ENCODE results near the gene COL4A6.

Gene COL4A6

GRCh38 chrX:108323751-108324150 lies 114.5 kb downstream of the COL4A6 start:
- Histone ChIP-seq H3K27ac (ENCODE audit: low read depth, low read length) (no peak overlapping the region), H3K27me3 (ENCODE audit: control insufficient read depth in 1 of 2, insufficient read depth in 2 of 2, low read length in 2 of 2) (no peaks in the 10 kb centered on the region), H3K9ac (ENCODE audit: low read length) (no peak overlapping the region), H3K4me1 (ENCODE audit: insufficient read depth, low read length) (no peaks in the 10 kb centered on the region), H3K36me3 (ENCODE audit: insufficient read depth, low read length) (no peaks in the 10 kb centered on the region), H3K9me3 (ENCODE audit: low read length) (no peaks in the 10 kb centered on the region), H3K4me3 (ENCODE audit: low read depth in 1 of 2, low read length in 2 of 2) (no peak overlapping the region)

GRCh38 chrX:108322234-108322633 lies 116.0 kb downstream of the COL4A6 start:
- H3K9ac ChIP-seq (ENCODE audit: low read length), result no peak overlapping the region
- H3K4me3 ChIP-seq (ENCODE audit: low read depth in 1 of 2, low read length in 2 of 2), result no peak overlapping the region
- no peaks in the 10 kb centered on the region for H3K27me3 ChIP-seq (ENCODE audit: control insufficient read depth in 1 of 2, insufficient read depth in 2 of 2, low read length in 2 of 2)
- no peaks in the 10 kb centered on the region for H3K4me1 ChIP-seq (ENCODE audit: insufficient read depth, low read length)
- H3K27ac ChIP-seq (ENCODE audit: low read depth, low read length), result no peak overlapping the region
- H3K36me3 ChIP-seq (ENCODE audit: insufficient read depth, low read length), result no peaks in the 10 kb centered on the region
- no peaks in the 10 kb centered on the region for H3K9me3 ChIP-seq (ENCODE audit: low read length)

DNA sequence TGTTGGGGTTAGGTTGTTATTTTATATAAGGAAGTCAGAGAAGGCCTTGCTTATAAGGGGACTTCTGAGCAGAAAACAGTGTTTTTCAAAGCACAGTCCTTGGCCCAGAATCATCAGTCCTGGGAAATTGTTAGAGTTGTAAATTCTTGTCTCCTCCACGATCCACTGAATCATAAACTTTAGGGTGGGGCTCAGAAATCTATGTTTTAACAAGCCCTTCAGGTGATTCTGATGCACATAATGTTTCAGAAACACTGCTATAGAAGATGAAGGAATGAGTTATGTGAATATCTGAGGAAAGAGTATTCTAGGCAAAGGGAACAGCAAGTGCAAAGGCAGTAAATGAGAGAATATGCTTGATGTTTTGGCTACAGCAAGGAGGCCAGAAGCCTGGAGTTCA lies 121.8 kb downstream of the COL4A6 start:
- Histone ChIP-seq H3K9me3 (ENCODE audit: low read length) (no peaks in the 10 kb centered on the region), H3K9ac (ENCODE audit: low read length) (no peak overlapping the region), H3K4me3 (ENCODE audit: low read depth in 1 of 2, low read length in 2 of 2) (no peak overlapping the region), H3K27ac (ENCODE audit: low read depth, low read length) (no peak overlapping the region), H3K36me3 (ENCODE audit: insufficient read depth, low read length) (no peaks in the 10 kb centered on the region), H3K4me1 (ENCODE audit: insufficient read depth, low read length) (no peaks in the 10 kb centered on the region), H3K27me3 (ENCODE audit: control insufficient read depth in 1 of 2, insufficient read depth in 2 of 2, low read length in 2 of 2) (no peaks in the 10 kb centered on the region)

- no peaks in the 10 kb centered on the region for H3K4me1 ChIP-seq (ENCODE audit: insufficient read depth, low read length)
- H3K9ac ChIP-seq (ENCODE audit: low read length), result no peak overlapping the region
- H3K36me3 ChIP-seq (ENCODE audit: insufficient read depth, low read length), result no peaks in the 10 kb centered on the region
- H3K27ac ChIP-seq (ENCODE audit: low read depth, low read length), result no peak overlapping the region
- H3K27me3 ChIP-seq (ENCODE audit: control insufficient read depth in 1 of 2, insufficient read depth in 2 of 2, low read length in 2 of 2), result peaks cover 0 to 4% of the 10 kb centered on the region in 2 donors
- no peaks in the 10 kb centered on the region for H3K9me3 ChIP-seq (ENCODE audit: low read length)
- H3K4me3 ChIP-seq (ENCODE audit: low read depth in 1 of 2, low read length in 2 of 2), result no peak overlapping the region
Measured at GRCh38 chrX:108313669-108314068, 124.6 kb downstream of the COL4A6 start.

DNA sequence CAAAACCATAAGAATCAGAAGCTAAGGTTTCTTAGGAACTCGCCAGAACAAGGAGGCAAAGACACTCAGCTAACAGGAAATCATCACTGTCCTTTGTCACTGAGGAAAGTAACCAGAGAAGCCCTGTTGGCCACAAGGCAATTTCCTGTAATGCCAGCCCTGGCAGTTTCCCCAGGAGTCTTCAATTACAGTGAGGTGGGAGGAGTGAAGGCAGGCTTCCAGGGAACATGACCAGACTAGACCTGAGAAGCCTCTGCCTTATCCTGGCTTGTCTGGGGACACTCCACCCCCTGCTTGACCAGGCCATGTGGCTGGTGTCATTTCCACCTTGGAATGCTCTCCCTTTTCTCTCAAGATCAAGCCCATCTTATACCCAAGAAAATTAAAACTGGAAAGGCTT lies 125.3 kb downstream of the COL4A6 start:
- Histone ChIP-seq H3K27me3 (ENCODE audit: control insufficient read depth in 1 of 2, insufficient read depth in 2 of 2, low read length in 2 of 2) (peaks cover 0 to 8% of the 10 kb centered on the region in 2 donors), H3K4me1 (ENCODE audit: insufficient read depth, low read length) (no peaks in the 10 kb centered on the region), H3K9ac (ENCODE audit: low read length) (no peak overlapping the region), H3K4me3 (ENCODE audit: low read depth in 1 of 2, low read length in 2 of 2) (no peak overlapping the region), H3K36me3 (ENCODE audit: insufficient read depth, low read length) (no peaks in the 10 kb centered on the region), H3K9me3 (ENCODE audit: low read length) (no peaks in the 10 kb centered on the region), H3K27ac (ENCODE audit: low read depth, low read length) (no peak overlapping the region)

DNA sequence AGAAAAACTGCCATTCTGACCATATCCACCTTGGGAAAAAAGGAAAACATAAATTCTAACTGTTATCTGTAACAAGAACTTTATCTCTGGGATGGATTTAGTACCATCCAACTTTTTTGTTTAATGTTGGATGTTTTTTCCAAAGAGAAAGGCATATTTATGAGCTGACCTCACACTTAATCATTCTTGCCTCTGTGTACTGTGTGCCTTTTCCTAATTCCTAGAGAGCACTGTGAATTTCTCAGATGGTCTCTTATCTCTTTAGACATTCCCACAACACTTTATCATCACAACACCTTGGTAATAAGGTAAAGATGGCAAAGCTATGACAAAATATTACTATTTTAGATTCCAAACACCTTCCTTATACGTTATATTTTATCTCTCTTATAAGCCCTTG lies 126.2 kb downstream of the COL4A6 start:
- H3K36me3 ChIP-seq (ENCODE audit: insufficient read depth, low read length), result no peaks in the 10 kb centered on the region
- no peak overlapping the region for H3K4me3 ChIP-seq (ENCODE audit: low read depth in 1 of 2, low read length in 2 of 2)
- H3K4me1 ChIP-seq (ENCODE audit: insufficient read depth, low read length), result no peaks in the 10 kb centered on the region
- H3K9ac ChIP-seq (ENCODE audit: low read length), result no peak overlapping the region
- no peaks in the 10 kb centered on the region for H3K9me3 ChIP-seq (ENCODE audit: low read length)
- no peak overlapping the region for H3K27ac ChIP-seq (ENCODE audit: low read depth, low read length)
- peaks cover 0 to 8% of the 10 kb centered on the region in 2 donors for H3K27me3 ChIP-seq (ENCODE audit: control insufficient read depth in 1 of 2, insufficient read depth in 2 of 2, low read length in 2 of 2)

DNA sequence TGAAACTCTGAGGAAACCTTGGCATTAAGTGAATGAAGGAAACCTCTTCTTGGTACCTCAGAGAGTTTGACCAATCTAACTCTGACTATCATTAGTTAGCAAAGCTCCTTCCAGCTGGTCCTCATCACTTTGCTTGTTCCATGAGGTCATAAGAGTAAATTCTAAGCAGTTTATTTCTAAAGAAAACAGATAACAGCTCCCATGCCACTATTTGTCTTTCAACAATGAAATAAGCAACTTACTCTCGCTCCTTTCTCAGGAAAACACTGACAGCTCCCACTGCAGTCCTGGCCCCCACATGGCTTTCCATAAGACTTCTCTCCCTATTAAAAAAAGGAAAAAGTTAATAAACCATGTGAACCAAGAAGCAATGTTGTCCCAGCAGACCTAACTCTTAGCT lies 127.7 kb downstream of the COL4A6 start:
- Histone ChIP-seq H3K27ac (ENCODE audit: low read depth, low read length) (no peak overlapping the region), H3K36me3 (ENCODE audit: insufficient read depth, low read length) (no peaks in the 10 kb centered on the region), H3K9me3 (ENCODE audit: low read length) (no peaks in the 10 kb centered on the region), H3K4me3 (ENCODE audit: low read depth in 1 of 2, low read length in 2 of 2) (no peak overlapping the region), H3K4me1 (ENCODE audit: insufficient read depth, low read length) (no peaks in the 10 kb centered on the region), H3K27me3 (ENCODE audit: control insufficient read depth in 1 of 2, insufficient read depth in 2 of 2, low read length in 2 of 2) (peaks cover 0 to 8% of the 10 kb centered on the region in 2 donors), H3K9ac (ENCODE audit: low read length) (no peak overlapping the region)

GRCh38 chrX:108309144-108309543 lies 129.1 kb downstream of the COL4A6 start:
- Histone ChIP-seq H3K4me1 (ENCODE audit: insufficient read depth, low read length) (no peaks in the 10 kb centered on the region), H3K36me3 (ENCODE audit: insufficient read depth, low read length) (no peaks in the 10 kb centered on the region), H3K9me3 (ENCODE audit: low read length) (no peaks in the 10 kb centered on the region), H3K27ac (ENCODE audit: low read depth, low read length) (no peak overlapping the region), H3K9ac (ENCODE audit: low read length) (no peak overlapping the region), H3K4me3 (ENCODE audit: low read depth in 1 of 2, low read length in 2 of 2) (no peak overlapping the region), H3K27me3 (ENCODE audit: control insufficient read depth in 1 of 2, insufficient read depth in 2 of 2, low read length in 2 of 2) (peaks cover 5 to 8% of the 10 kb centered on the region in 2 donors)

DNA sequence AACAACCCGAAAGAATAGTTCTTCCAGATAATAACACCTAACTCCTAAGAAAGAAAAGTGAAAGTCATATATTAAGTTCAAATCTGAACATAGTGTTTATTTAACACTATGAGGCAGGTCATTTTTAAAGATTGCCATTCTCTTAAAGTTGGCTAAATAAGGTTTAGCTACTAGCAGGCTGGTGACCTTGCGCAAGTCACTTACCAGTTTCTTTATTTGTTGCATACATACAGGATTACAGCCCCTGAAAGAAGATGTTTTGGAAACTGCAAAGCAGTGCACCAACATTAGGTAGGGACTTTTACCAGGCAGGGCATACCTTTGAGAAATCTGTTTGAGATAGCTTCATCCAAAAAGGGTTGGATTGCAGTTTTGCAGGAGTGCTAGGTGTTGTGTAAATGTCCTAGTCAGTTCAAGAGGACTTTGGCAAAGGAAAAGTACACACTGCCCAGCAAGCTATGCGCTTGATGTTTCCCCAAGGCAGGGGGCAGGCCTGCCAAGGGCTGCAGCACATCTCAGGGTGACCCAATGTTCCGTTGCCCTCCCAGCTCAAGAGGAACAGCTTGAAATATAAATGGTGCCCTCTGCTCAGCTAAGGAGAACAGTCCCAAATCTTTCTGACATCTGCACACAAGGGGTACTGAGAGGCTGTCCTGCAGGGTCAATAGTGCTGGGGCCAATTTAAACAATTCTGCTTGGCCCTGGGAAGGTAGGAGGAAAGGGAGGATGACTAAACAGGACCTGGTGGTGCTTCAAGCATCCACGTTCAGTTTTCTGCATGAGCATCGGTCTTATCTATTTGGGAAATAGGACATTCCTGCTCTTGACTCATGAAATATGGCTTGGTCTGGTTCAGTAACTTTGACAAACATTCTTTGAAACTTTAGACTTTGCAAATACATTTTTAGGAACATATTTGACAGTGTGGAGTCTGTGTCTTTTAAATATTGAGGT lies 130.8 kb downstream of the COL4A6 start:
- H3K4me3 ChIP-seq (ENCODE audit: low read depth in 1 of 2, low read length in 2 of 2), result no peak overlapping the region
- no peaks in the 10 kb centered on the region for H3K9me3 ChIP-seq (ENCODE audit: low read length)
- no peak overlapping the region for H3K27ac ChIP-seq (ENCODE audit: low read depth, low read length)
- H3K9ac ChIP-seq (ENCODE audit: low read length), result no peak overlapping the region
- H3K27me3 ChIP-seq (ENCODE audit: control insufficient read depth in 1 of 2, insufficient read depth in 2 of 2, low read length in 2 of 2), result peaks cover 5 to 8% of the 10 kb centered on the region in 2 donors
- H3K4me1 ChIP-seq (ENCODE audit: insufficient read depth, low read length), result no peaks in the 10 kb centered on the region
- no peaks in the 10 kb centered on the region for H3K36me3 ChIP-seq (ENCODE audit: insufficient read depth, low read length)

DNA sequence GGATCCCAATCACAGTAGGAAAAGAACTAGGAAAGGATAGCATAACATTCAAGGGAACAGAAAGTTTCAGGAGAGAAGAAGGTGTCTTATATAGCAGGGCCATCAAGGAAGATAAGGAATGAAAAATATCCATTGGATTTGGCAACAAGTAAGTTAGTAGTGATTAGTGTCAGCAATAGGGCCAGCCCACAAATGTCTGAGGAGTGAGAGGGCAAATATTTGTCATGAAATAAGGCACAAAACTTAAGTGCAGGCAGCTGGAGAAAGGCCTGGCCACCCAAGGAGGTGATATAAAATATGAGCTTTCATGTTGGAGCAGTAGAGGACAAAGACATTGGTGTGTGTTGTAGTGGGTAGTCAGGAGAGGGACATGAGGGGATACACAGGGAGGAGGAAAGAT lies 132.1 kb downstream of the COL4A6 start:
- Histone ChIP-seq H3K9ac (ENCODE audit: low read length) (no peak overlapping the region), H3K4me1 (ENCODE audit: insufficient read depth, low read length) (no peaks in the 10 kb centered on the region), H3K36me3 (ENCODE audit: insufficient read depth, low read length) (no peaks in the 10 kb centered on the region), H3K27me3 (ENCODE audit: control insufficient read depth in 1 of 2, insufficient read depth in 2 of 2, low read length in 2 of 2) (peaks cover 5 to 8% of the 10 kb centered on the region in 2 donors), H3K27ac (ENCODE audit: low read depth, low read length) (no peak overlapping the region), H3K4me3 (ENCODE audit: low read depth in 1 of 2, low read length in 2 of 2) (no peak overlapping the region), H3K9me3 (ENCODE audit: low read length) (no peaks in the 10 kb centered on the region)

- no peaks in the 10 kb centered on the region for H3K36me3 ChIP-seq (ENCODE audit: insufficient read depth, low read length)
- peaks cover 5 to 8% of the 10 kb centered on the region in 2 donors for H3K27me3 ChIP-seq (ENCODE audit: control insufficient read depth in 1 of 2, insufficient read depth in 2 of 2, low read length in 2 of 2)
- H3K9me3 ChIP-seq (ENCODE audit: low read length), result no peaks in the 10 kb centered on the region
- no peak overlapping the region for H3K4me3 ChIP-seq (ENCODE audit: low read depth in 1 of 2, low read length in 2 of 2)
- H3K27ac ChIP-seq (ENCODE audit: low read depth, low read length), result no peak overlapping the region
- no peak overlapping the region for H3K9ac ChIP-seq (ENCODE audit: low read length)
- no peaks in the 10 kb centered on the region for H3K4me1 ChIP-seq (ENCODE audit: insufficient read depth, low read length)
Measured at GRCh38 chrX:108304757-108305156, 133.5 kb downstream of the COL4A6 start.

- Histone ChIP-seq H3K9me3 (ENCODE audit: low read length) (no peaks in the 10 kb centered on the region), H3K27me3 (ENCODE audit: control insufficient read depth in 1 of 2, insufficient read depth in 2 of 2, low read length in 2 of 2) (peaks cover 6 to 8% of the 10 kb centered on the region in 2 donors), H3K36me3 (ENCODE audit: insufficient read depth, low read length) (no peaks in the 10 kb centered on the region), H3K9ac (ENCODE audit: low read length) (no peak overlapping the region), H3K27ac (ENCODE audit: low read depth, low read length) (no peak overlapping the region), H3K4me3 (ENCODE audit: low read depth in 1 of 2, low read length in 2 of 2) (no peak overlapping the region), H3K4me1 (ENCODE audit: insufficient read depth, low read length) (no peaks in the 10 kb centered on the region)
Measured at GRCh38 chrX:108304210-108304609, 134.0 kb downstream of the COL4A6 start.
